HL-60 (cell line): Measurements from ENCODE around the gene DIMT1.

ENCODE experiments used
- DNase-seq, 2 experiments: peaks; one replicate each; pipeline ENCODE4 v3.0.0-alpha.2; 2010 to 2020; ENCODE audit warnings: low read depth in 1 of 2, low spot score in 1 of 2
- H3K27ac ChIP-seq: fragments of 250-450 bp; sonication (Bioruptor Pico); replicated peaks from 2 replicates; pipeline ENCODE4 v1.5.1; 2020; ENCODE audit warnings: mild to moderate bottlenecking, moderate library complexity
- H3K27me3 ChIP-seq: fragments of 250-450 bp; sonication (Bioruptor Pico); 2 replicates; pipeline ENCODE4 v1.5.1; 2021; ENCODE audit warnings: mild to moderate bottlenecking, moderate library complexity; ENCODE audit not compliant: insufficient read depth, poor library complexity, severe bottlenecking
- H3K4me3 ChIP-seq: replicated peaks from 2 replicates; pipeline ENCODE4 v1.5.1; 2011; ENCODE audit warnings: mild to moderate bottlenecking, control low read depth, low read length; ENCODE audit not compliant: insufficient read depth
- CTCF ChIP-seq: IDR thresholded peaks from one replicate; pipeline ENCODE4 v1.5.1; 2011; ENCODE audit warnings: low read length, control low read depth, inconsistent platforms; ENCODE audit not compliant: insufficient read depth
- GABPA ChIP-seq: IDR thresholded peaks from 2 replicates; pipeline ENCODE4 v1.6.1; 2012; ENCODE audit warnings: low read depth
- POLR2AphosphoS5 ChIP-seq: IDR thresholded peaks from 2 replicates; pipeline ENCODE4 v1.6.1; 2012; ENCODE audit warnings: low read depth
- REST ChIP-seq: IDR thresholded peaks from 2 replicates; pipeline ENCODE4 v1.6.1; 2012; ENCODE audit warnings: low read depth; ENCODE audit not compliant: insufficient replicate concordance
- SPI1 ChIP-seq: IDR thresholded peaks from 2 replicates; pipeline ENCODE4 v1.6.1; 2012; ENCODE audit warnings: low read depth, mild to moderate bottlenecking, borderline replicate concordance

DIMT1 gene

GRCh38 chr5:62373382-62373781, 30.3 kb downstream of the DIMT1 start:
- Histone ChIP-seq H3K4me3 (no peak overlapping the region), H3K27me3 (no peaks in the 10 kb centered on the region), H3K27ac (no peak overlapping the region)
- DNase-seq = no peak
- TF ChIP-seq POLR2AphosphoS5 (no peak), REST (no peak), GABPA (no peak), SPI1 (no peak), CTCF (no peak)

DNA sequence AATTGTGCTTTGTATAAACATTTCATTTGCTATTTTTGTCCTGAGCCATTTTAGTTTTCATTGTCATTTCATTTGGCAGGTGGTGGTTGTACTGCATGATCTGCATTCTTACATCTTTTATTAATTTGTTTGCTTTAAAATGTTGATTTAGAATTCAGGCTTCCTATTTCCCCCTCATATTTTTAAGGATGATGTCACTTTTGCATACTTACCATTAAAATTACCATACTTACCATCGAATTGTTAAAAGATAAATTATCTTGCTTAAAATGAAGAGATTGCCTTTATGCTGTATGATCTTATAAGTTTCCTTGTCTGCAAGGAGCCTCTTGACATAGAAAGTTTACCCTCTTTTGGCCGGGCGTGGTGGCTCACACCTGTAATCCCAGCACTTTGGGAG, 31.1 kb downstream of the DIMT1 start:
- Histone ChIP-seq H3K27me3 (no peaks in the 10 kb centered on the region), H3K27ac (no peak overlapping the region), H3K4me3 (no peak overlapping the region)
- TF ChIP-seq REST = no peak
- no peak for TF ChIP-seq GABPA
- no peak for TF ChIP-seq CTCF
- TF ChIP-seq SPI1 = no peak
- no peak for TF ChIP-seq POLR2AphosphoS5
- no peak for DNase-seq

GRCh38 chr5:62371409-62371808, 32.3 kb downstream of the DIMT1 start:
- no peak for TF ChIP-seq POLR2AphosphoS5
- TF ChIP-seq GABPA = no peak
- no peak for TF ChIP-seq REST
- TF ChIP-seq CTCF = no peak
- no peak for TF ChIP-seq SPI1
- no peak overlapping the region for H3K4me3 ChIP-seq
- DNase-seq = no peak
- no peaks in the 10 kb centered on the region for H3K27me3 ChIP-seq
- H3K27ac ChIP-seq = no peak overlapping the region
